BE2C (cell line): ENCODE results near the gene ABHD12.
A peak's percentile ranks its signal among the peaks of the same experiment; 100 is the strongest.

Experiments used
- DNase-seq: peaks from one replicate; pipeline ENCODE4 v3.0.0-alpha.2; 2020
- H3K27me3 ChIP-seq: fragments of 250-450 bp; sonication (Bioruptor Pico); 2 replicates; pipeline ENCODE4 v1.5.1; 2020; ENCODE audit warnings: mild to moderate bottlenecking
- H3K36me3 ChIP-seq: fragments of 250-450 bp; sonication (Bioruptor Pico); 2 replicates; pipeline ENCODE4 v1.5.1; 2020; ENCODE audit warnings: mild to moderate bottlenecking
- H3K4me1 ChIP-seq: fragments of 250-450 bp; sonication (Bioruptor Pico); 2 replicates; pipeline ENCODE4 v1.5.1; 2020
- H3K4me3 ChIP-seq: 2 replicates; pipeline ENCODE4 v1.5.1; 2011; ENCODE audit warnings: low read depth, low read length
- H3K9me3 ChIP-seq: fragments of 250-450 bp; sonication (Bioruptor Pico); 2 replicates; pipeline ENCODE4 v1.5.1; 2020
- TF ChIP-seq, protein P1 (sequence below): IDR thresholded peaks from 2 replicates; pipeline ENCODE4 v1.5.1; 2012; ENCODE audit warnings: mild to moderate bottlenecking, low read depth, low read length

Gene ABHD12

DNA sequence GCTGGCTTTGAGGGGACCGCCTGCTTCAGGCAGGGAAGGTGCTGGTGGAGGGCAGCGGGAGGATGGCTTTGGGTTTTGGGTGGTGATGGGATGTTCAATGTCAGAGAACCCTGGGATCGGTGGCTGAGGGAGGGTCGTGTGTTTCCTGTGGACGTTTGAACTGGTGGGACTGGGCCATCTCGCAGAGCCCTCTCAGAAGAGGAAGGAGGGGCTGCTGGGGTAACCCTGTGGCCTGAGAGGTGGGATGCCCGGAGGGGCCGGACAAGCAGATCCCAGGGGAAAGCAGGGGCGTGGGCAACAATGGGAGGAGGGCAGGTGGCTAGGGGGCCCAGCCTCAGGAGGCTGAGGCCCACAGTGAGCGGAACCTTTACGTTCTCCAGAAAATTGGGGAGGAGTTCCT is 107.8 kb downstream of the ABHD12 start:
- TF ChIP-seq, protein P1, sequence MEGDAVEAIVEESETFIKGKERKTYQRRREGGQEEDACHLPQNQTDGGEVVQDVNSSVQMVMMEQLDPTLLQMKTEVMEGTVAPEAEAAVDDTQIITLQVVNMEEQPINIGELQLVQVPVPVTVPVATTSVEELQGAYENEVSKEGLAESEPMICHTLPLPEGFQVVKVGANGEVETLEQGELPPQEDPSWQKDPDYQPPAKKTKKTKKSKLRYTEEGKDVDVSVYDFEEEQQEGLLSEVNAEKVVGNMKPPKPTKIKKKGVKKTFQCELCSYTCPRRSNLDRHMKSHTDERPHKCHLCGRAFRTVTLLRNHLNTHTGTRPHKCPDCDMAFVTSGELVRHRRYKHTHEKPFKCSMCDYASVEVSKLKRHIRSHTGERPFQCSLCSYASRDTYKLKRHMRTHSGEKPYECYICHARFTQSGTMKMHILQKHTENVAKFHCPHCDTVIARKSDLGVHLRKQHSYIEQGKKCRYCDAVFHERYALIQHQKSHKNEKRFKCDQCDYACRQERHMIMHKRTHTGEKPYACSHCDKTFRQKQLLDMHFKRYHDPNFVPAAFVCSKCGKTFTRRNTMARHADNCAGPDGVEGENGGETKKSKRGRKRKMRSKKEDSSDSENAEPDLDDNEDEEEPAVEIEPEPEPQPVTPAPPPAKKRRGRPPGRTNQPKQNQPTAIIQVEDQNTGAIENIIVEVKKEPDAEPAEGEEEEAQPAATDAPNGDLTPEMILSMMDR: no peak
- peak; percentile 5 for DNase-seq
- peaks cover 6% of the 10 kb centered on the region for H3K4me1 ChIP-seq
- no peak overlapping the region for H3K4me3 ChIP-seq
- peaks cover 80% of the 10 kb centered on the region for H3K36me3 ChIP-seq
- H3K9me3 ChIP-seq: no peaks in the 10 kb centered on the region
- H3K27me3 ChIP-seq: no peaks in the 10 kb centered on the region

DNA sequence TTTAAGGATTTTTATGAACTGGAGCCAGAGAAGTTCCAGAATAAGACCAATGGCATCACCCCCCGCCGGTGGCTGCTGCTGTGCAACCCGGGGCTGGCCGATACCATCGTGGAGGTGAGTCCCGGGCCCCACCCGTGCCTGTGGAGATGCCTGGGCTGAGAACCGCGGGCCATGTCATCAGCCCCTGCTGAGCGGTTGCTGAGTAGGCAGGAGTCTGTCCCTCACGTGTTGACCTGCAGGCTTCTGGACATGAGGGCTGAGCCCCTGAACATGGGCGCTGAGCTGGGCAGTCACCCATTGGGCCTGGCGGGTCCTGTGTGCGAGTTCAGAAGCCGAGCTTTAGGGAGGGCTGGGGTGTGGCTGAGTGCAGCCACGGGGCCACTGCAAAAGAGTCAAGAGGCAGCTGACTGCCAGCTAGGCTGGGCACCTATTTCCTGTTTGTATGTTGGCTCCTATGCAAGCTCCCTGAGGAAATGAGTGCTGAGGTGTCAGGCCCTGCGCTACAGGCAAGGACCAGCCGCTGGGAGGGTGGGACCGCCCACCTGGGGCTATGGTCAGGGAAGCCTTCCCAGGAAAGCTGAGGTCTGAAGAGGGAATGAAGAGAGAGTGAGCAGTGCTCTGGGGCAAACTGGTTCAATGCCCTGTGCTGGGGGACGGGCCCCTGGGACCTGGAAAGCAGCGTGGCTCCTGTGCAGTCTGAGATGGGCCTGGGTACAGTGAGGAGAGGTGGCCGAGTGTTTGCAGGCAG is 108.4 kb downstream of the ABHD12 start:
- Histone ChIP-seq H3K9me3 (no peaks in the 10 kb centered on the region), H3K4me1 (peaks cover 6% of the 10 kb centered on the region), H3K4me3 (no peak overlapping the region), H3K36me3 (peaks cover 82% of the 10 kb centered on the region), H3K27me3 (no peaks in the 10 kb centered on the region)
- TF ChIP-seq, protein P1: no peak
- peak; percentile 11 for DNase-seq

DNA sequence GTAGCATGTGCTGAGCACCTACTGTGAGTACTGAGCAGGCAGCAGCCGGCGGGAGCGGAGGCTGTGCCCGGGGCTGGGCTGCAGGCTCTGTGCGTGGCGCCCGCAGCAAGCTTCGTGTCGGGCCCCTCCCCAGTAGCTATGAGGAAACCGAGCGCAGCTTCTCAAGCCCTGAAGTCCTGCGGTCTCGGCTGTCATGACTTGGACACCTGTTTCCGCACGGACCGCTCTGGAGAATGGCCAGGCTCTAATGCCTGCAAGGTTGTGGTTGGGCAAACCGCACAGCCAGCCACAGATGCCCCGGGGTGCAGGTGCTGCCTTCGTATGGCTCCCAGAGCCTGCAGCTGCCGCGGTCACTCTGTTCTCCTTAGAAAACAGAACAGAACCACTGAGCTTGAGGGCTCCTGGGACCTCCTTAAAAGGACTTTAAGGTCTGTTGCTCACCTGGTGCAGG is 109.1 kb downstream of the ABHD12 start:
- H3K4me1 ChIP-seq: peaks cover 6% of the 10 kb centered on the region
- H3K9me3 ChIP-seq: no peaks in the 10 kb centered on the region
- H3K36me3 ChIP-seq: peaks cover 77% of the 10 kb centered on the region
- no peak overlapping the region for H3K4me3 ChIP-seq
- peak; percentile 34 for DNase-seq
- TF ChIP-seq, protein P1: no peak
- H3K27me3 ChIP-seq: no peaks in the 10 kb centered on the region

DNA sequence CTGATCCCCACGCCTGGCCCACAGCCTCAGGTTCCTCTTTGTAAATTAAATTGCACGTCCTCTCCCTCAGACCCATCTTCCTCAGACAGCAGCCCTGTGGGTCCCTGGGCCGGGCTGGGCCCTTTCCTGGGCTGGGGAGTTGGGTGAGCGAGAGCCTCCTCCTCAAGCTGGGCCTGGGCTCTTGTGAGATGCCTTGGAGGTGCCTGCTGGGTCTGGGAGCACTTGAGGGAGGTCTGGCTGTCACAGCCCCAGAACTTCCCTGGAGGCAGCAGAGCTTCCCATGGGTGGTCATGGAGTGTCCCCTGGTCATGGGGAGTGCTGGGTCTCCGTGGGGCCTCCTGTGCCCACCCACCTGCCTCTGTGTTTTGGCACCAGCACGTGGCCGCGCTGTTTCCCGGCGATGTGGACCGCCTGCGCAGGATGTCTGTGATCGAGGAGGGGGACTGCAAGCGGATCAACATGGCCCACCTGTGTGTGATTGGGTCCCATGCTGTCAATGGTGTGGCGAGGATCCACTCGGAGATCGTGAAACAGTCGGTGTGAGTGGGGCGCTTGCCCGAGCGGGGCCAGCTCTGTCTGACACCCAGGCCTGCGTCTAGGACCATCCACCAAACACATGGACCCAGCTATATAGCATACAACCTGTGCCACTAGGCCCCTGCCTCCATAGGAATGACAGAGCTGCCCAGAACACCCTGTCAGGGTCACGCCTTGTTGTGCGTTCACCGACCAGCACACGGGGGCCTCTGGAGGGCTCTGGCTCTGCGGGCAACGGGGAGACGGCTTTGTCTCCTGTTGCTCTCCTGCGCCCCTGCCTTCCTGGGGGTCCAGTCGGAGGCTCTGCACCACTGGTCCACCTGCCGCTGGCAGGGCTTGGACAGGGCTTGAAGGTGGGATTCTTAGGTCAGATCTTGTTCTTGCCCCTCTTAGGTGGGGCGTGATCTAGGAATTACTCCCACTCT is 109.8 kb downstream of the ABHD12 start:
- DNase-seq: peak; percentile 3
- Histone ChIP-seq H3K27me3 (no peaks in the 10 kb centered on the region), H3K4me3 (no peak overlapping the region), H3K9me3 (no peaks in the 10 kb centered on the region), H3K36me3 (peaks cover 70% of the 10 kb centered on the region), H3K4me1 (peaks cover 6% of the 10 kb centered on the region)
- TF ChIP-seq, protein P1: no peak

- peaks cover 6% of the 10 kb centered on the region for H3K4me1 ChIP-seq
- TF ChIP-seq, protein P1: no peak
Observed at GRCh38 chr20:25280051-25280573, 110.5 kb downstream of the ABHD12 start.

More at GRCh38 chr20:25280051-25280573, 110.5 kb downstream of the ABHD12 start:
- H3K9me3 ChIP-seq: no peaks in the 10 kb centered on the region
- H3K36me3 ChIP-seq: peaks cover 64% of the 10 kb centered on the region
- no peaks in the 10 kb centered on the region for H3K27me3 ChIP-seq
- DNase-seq: peak; percentile 75
- no peak overlapping the region for H3K4me3 ChIP-seq
